ENCODE results near the gene TNRC18. TPM values are rescaled to one million over a fixed set of nuclear protein-coding genes. Genes with fewer than 3 reads are reported as not detected.

TNRC18 gene
- total and polyA plus RNA-seq, 2 of the 8 experiments (the other 6 are each of a cell fraction or from before 2014, with no cell fraction given) = 1.7 to 8.6 TPM

DNA sequence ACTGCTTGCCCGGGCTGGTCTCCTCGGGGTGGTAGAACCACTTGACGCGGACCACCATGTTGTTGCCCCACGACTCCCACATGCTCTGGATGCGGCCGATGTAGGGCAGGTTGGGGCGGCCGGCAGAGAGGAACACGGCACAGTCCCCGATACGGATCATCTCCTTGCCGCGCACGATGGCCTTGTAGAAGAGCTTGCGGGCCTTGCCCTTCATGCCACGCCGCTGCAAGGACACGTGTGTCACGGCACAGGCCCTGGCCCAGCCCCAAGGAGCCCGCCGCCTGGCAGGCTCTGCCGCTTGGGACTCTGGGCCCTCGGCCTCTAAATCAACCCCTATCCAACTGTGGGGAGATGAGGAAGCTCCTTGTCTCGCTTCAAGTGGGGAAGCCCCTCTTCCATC is 114.5 kb downstream of the TNRC18 start (continued):
- TF ChIP-seq, protein P1, sequence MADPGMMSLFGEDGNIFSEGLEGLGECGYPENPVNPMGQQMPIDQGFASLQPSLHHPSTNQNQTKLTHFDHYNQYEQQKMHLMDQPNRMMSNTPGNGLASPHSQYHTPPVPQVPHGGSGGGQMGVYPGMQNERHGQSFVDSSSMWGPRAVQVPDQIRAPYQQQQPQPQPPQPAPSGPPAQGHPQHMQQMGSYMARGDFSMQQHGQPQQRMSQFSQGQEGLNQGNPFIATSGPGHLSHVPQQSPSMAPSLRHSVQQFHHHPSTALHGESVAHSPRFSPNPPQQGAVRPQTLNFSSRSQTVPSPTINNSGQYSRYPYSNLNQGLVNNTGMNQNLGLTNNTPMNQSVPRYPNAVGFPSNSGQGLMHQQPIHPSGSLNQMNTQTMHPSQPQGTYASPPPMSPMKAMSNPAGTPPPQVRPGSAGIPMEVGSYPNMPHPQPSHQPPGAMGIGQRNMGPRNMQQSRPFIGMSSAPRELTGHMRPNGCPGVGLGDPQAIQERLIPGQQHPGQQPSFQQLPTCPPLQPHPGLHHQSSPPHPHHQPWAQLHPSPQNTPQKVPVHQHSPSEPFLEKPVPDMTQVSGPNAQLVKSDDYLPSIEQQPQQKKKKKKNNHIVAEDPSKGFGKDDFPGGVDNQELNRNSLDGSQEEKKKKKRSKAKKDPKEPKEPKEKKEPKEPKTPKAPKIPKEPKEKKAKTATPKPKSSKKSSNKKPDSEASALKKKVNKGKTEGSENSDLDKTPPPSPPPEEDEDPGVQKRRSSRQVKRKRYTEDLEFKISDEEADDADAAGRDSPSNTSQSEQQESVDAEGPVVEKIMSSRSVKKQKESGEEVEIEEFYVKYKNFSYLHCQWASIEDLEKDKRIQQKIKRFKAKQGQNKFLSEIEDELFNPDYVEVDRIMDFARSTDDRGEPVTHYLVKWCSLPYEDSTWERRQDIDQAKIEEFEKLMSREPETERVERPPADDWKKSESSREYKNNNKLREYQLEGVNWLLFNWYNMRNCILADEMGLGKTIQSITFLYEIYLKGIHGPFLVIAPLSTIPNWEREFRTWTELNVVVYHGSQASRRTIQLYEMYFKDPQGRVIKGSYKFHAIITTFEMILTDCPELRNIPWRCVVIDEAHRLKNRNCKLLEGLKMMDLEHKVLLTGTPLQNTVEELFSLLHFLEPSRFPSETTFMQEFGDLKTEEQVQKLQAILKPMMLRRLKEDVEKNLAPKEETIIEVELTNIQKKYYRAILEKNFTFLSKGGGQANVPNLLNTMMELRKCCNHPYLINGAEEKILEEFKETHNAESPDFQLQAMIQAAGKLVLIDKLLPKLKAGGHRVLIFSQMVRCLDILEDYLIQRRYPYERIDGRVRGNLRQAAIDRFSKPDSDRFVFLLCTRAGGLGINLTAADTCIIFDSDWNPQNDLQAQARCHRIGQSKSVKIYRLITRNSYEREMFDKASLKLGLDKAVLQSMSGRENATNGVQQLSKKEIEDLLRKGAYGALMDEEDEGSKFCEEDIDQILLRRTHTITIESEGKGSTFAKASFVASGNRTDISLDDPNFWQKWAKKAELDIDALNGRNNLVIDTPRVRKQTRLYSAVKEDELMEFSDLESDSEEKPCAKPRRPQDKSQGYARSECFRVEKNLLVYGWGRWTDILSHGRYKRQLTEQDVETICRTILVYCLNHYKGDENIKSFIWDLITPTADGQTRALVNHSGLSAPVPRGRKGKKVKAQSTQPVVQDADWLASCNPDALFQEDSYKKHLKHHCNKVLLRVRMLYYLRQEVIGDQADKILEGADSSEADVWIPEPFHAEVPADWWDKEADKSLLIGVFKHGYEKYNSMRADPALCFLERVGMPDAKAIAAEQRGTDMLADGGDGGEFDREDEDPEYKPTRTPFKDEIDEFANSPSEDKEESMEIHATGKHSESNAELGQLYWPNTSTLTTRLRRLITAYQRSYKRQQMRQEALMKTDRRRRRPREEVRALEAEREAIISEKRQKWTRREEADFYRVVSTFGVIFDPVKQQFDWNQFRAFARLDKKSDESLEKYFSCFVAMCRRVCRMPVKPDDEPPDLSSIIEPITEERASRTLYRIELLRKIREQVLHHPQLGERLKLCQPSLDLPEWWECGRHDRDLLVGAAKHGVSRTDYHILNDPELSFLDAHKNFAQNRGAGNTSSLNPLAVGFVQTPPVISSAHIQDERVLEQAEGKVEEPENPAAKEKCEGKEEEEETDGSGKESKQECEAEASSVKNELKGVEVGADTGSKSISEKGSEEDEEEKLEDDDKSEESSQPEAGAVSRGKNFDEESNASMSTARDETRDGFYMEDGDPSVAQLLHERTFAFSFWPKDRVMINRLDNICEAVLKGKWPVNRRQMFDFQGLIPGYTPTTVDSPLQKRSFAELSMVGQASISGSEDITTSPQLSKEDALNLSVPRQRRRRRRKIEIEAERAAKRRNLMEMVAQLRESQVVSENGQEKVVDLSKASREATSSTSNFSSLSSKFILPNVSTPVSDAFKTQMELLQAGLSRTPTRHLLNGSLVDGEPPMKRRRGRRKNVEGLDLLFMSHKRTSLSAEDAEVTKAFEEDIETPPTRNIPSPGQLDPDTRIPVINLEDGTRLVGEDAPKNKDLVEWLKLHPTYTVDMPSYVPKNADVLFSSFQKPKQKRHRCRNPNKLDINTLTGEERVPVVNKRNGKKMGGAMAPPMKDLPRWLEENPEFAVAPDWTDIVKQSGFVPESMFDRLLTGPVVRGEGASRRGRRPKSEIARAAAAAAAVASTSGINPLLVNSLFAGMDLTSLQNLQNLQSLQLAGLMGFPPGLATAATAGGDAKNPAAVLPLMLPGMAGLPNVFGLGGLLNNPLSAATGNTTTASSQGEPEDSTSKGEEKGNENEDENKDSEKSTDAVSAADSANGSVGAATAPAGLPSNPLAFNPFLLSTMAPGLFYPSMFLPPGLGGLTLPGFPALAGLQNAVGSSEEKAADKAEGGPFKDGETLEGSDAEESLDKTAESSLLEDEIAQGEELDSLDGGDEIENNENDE (IDR thresholded peaks at IDR 0.05; ENCODE audit: insufficient replicate concordance, low read length) = no peak
- TF ChIP-seq EP300 (IDR thresholded peaks at IDR 0.05; ENCODE audit: borderline replicate concordance in 1 of 2, low read depth in 2 of 2, low read length in 2 of 2) = no peak
